ENCODE measurements around the gene SMAD6. TPM values are rescaled to one million over a fixed set of nuclear protein-coding genes. Genes with fewer than 3 reads are reported as not detected.

Gene SMAD6
- total RNA-seq, 2 donors from 2014 or later, result 14.0 to 25.4 TPM

DNA sequence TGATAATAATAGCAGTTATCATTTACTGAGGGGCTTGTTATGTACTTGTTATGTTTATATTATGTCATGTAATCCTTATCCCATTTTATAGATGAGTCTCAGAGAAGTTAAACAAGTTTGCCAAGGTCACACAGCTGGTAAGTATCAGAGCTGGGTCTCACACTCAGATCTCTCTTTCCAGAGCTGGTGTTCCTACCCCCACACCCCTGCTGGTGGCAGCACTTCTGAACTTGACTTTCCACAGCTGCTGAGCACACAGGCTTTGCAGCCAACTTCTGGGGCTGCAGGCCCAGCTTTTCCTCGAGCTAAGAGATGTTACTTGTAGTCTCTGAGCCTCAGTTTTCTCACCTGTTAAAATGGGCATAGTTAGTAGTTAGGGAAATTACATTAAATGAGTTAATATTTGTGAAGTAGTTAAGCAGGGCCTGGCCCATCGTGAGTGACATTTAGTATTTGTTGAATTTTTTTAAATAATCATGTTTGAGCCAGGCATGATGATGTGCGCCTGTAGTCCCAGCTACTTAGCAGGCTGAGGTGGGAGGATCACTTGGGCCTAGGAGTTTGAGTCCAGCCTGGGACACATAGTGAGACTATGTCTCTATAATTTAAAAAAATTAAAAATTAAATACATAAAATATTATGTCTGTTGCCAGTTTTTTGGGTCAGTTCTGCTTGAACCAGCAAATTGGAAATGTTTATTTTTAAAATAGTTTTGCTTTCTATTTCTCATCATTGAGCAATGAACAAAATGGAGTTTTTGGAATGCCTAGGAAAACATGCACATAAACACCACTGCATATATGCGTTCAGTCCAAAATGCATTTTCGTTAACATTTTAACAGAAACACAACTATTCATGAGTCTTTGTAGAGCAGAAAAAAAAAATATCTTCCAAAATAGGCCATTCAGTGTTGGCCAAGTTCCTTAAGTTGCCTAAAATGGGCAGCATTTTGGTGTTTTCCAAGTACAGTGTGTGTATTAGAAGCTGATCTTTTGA is 87.3 kb downstream of the SMAD6 start:
- WGBS, 2 donors, result 62 to 63% methylated on average over 5 of the region's 5 CpGs
- Histone ChIP-seq H3K9me3 (no peaks in the 10 kb centered on the region), H3K4me1 (no peaks in the 10 kb centered on the region), H3K36me3 (replicated peaks in 1 of 2; ENCODE audit: insufficient read depth in 1 of 2, low read depth in 2 of 2) (no peaks in the 10 kb centered on the region), H3K27me3 (no peaks in the 10 kb centered on the region), H3K4me3 (no peak overlapping the region), H3K27ac (no peak overlapping the region)
- peak; percentile 48 to 65 (median 61) for DNase-seq
- TF ChIP-seq, protein P1, sequence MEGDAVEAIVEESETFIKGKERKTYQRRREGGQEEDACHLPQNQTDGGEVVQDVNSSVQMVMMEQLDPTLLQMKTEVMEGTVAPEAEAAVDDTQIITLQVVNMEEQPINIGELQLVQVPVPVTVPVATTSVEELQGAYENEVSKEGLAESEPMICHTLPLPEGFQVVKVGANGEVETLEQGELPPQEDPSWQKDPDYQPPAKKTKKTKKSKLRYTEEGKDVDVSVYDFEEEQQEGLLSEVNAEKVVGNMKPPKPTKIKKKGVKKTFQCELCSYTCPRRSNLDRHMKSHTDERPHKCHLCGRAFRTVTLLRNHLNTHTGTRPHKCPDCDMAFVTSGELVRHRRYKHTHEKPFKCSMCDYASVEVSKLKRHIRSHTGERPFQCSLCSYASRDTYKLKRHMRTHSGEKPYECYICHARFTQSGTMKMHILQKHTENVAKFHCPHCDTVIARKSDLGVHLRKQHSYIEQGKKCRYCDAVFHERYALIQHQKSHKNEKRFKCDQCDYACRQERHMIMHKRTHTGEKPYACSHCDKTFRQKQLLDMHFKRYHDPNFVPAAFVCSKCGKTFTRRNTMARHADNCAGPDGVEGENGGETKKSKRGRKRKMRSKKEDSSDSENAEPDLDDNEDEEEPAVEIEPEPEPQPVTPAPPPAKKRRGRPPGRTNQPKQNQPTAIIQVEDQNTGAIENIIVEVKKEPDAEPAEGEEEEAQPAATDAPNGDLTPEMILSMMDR (IDR thresholded peaks at IDR 0.05), result peak in 5 of 7 experiments; percentile 35 to 59 (median 49)
- no peak for TF ChIP-seq POLR2A (IDR thresholded peaks at IDR 0.05)
- intact Hi-C loops (cut with DNase I), result no loop called here
- ATAC-seq, result peak; percentile 84

DNA sequence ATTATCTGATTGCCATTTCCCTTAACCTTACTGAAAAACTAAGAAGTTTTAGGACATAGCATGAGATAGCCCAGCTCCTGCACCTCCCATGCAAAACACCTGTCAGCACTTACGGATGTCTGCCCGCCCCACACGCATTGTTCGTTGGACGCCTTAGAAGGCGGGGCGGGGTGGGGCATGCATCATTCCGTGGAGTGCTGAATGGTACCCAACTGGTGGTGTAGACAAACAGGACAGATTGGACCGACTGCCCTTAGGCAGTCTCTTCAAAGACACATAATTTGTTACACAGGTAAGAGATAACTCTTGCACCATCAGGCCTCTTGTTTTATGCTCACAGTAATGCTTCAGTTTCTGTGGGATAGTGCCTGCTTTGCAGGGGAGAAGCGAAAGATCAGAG is 93.8 kb downstream of the SMAD6 start:
- H3K4me1 ChIP-seq, result no peaks in the 10 kb centered on the region
- no peaks in the 10 kb centered on the region for H3K27me3 ChIP-seq
- DNase-seq (no peak), ATAC-seq (no peak)
- intact Hi-C loops (cut with DNase I), result no loop called here
- H3K4me3 ChIP-seq, result no peak overlapping the region
- TF ChIP-seq, protein P1 (IDR thresholded peaks at IDR 0.05), result no peak
- TF ChIP-seq POLR2A (IDR thresholded peaks at IDR 0.05), result no peak
- no peaks in the 10 kb centered on the region for H3K36me3 ChIP-seq (replicated peaks in 1 of 2; ENCODE audit: insufficient read depth in 1 of 2, low read depth in 2 of 2)
- 92% methylated on average over 10 of the region's 10 CpGs for WGBS, 2 donors
- no peaks in the 10 kb centered on the region for H3K9me3 ChIP-seq
- no peak overlapping the region for H3K27ac ChIP-seq

DNA sequence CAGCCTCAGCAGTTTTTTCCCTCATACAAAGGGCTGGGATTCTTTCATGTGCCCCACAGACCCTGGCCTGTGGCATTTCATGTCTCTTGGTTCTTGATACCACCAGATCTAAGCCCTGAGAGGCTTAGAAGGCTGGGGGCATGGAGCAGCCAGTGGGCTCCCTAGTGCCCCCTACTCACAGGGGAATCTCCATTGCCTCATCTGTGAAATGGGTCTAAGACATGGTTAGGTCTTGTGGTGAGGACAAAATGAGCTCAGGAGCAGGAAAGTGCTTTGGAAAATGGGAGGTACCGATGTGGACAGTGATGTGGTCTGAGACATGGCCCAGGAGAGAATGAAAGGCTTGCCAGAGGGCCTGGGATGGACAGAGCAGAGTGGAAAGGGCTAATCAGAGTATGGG is 94.3 kb downstream of the SMAD6 start:
- H3K36me3 ChIP-seq (replicated peaks in 1 of 2; ENCODE audit: insufficient read depth in 1 of 2, low read depth in 2 of 2), result no peaks in the 10 kb centered on the region
- H3K27me3 ChIP-seq, result no peaks in the 10 kb centered on the region
- WGBS, 2 donors, result 95 to 96% methylated on average over 1 of the region's 1 CpG
- no peak for DNase-seq
- no peaks in the 10 kb centered on the region for H3K4me1 ChIP-seq
- H3K4me3 ChIP-seq, result no peak overlapping the region
- H3K9me3 ChIP-seq, result no peaks in the 10 kb centered on the region
- no peak for ATAC-seq
- intact Hi-C loops (cut with DNase I), result no loop called here
- no peak for TF ChIP-seq POLR2A (IDR thresholded peaks at IDR 0.05)
- no peak overlapping the region for H3K27ac ChIP-seq

DNA sequence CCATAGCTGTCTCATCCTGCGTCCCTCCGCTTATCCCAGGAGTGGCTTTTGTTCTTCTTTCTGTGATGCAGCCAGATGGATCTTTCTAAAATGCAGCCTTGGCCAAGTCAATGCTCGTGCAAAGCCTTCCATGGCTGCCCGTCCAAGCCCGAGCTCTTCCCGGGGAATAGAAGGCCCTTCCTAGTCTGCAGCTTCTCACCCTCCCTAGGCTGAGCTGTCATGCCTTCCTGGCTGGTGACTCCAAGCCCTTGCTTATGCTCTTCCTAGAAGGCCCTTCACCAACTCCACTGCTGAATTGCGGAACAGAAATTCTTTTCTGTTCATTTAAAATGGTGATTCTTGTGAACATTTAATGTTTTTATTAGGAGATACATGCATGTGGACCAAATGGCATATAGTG is 95.9 kb downstream of the SMAD6 start:
- intact Hi-C loops (cut with DNase I), result no loop called here
- TF ChIP-seq, protein P1 (IDR thresholded peaks at IDR 0.05), result no peak
- no peak for TF ChIP-seq POLR2A (IDR thresholded peaks at IDR 0.05)
- Histone ChIP-seq H3K4me3 (no peak overlapping the region), H3K27me3 (no peaks in the 10 kb centered on the region), H3K4me1 (peaks cover 11% of the 10 kb centered on the region), H3K36me3 (replicated peaks in 1 of 2; ENCODE audit: insufficient read depth in 1 of 2, low read depth in 2 of 2) (no peaks in the 10 kb centered on the region), H3K27ac (no peak overlapping the region), H3K9me3 (no peaks in the 10 kb centered on the region)
- ATAC-seq, result no peak
- DNase-seq, result no peak
- 92 to 93% methylated on average over 7 of the region's 7 CpGs for whole genome bisulfite sequencing, 2 donors

DNA sequence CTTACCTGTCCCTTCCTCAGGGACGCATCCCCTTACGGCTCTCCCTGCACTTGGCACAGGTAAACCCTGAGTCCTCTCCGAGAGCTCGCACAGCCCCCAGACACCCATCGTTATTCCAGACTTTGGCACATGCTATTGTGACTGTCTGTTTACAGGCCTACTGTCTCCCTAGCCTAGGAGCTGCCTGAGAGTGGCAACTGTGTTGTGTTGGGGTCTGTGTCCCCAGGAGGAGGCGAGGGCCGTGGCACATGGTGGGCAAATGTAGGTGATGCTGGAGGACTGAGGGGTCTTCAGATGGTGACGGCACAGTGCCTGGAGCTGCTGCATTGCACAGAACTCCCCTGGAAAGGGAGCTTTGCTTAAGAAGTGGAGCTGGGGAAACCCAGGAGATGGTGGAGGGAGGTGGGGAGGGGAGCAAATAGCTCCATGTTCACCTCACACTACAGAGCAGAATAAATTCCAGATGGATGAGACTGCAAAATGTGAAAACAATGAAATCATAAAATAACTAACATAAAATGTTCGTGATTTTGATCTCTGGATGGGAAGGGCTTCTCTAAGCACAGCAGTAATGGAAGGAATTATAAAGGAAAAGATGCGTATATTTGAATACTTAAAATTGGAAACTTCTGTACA is 96.5 kb downstream of the SMAD6 start:
- H3K36me3 ChIP-seq (replicated peaks in 1 of 2; ENCODE audit: insufficient read depth in 1 of 2, low read depth in 2 of 2), result no peaks in the 10 kb centered on the region
- intact Hi-C loops (cut with DNase I), result no loop called here
- no peak overlapping the region for H3K4me3 ChIP-seq
- peaks cover 17% of the 10 kb centered on the region for H3K4me1 ChIP-seq
- no peaks in the 10 kb centered on the region for H3K27me3 ChIP-seq
- H3K9me3 ChIP-seq, result no peaks in the 10 kb centered on the region
- DNase-seq (no peak), ATAC-seq (no peak)
- 87% methylated on average over 10 of the region's 10 CpGs for WGBS, 2 donors
- no peak overlapping the region for H3K27ac ChIP-seq
- TF ChIP-seq, protein P1 (IDR thresholded peaks at IDR 0.05), result no peak
- no peak for TF ChIP-seq POLR2A (IDR thresholded peaks at IDR 0.05)

All from body of pancreas (tissue), 4 donors.